Heart right ventricle (tissue), 16 donors: ENCODE measurements around the gene SLC4A2. TPM values are rescaled to one million over a fixed set of nuclear protein-coding genes. Genes with fewer than 3 reads are reported as not detected.
"Not testable (repeated sequence)": the region's sequence is repeated elsewhere in the genome, so short reads cannot be mapped to it uniquely, and the experiment has no call there.

Source experiments
- ATAC-seq, 8 donors: fragments of 200-7000 bp; cut with Tn5 transposase; one replicate each; pipeline ENCODE4 v1.9.1; 2020; ENCODE audit warnings: mild to moderate bottlenecking in 8 of 8, moderate library complexity in 8 of 8, moderate number of reproducible peaks in 1 of 8
- DNase-seq, 2 donors: peaks; one replicate each; pipeline ENCODE4 v3.0.0-alpha.2; 2020
- H3K27ac ChIP-seq, 10 donors: fragments of 200-600 bp; sonication (generic) in 2 of 10; one replicate each; pipeline versions ENCODE4 v1.5.0 to v1.8.0; 2020 to 2022; ENCODE audit warnings: mild to moderate bottlenecking in 3 of 10
- H3K27me3 ChIP-seq, 7 donors: fragments of 200-600 bp; one replicate each; pipeline ENCODE4 v1.8.0; 2021 to 2022; ENCODE audit warnings: mild to moderate bottlenecking in 2 of 7
- H3K36me3 ChIP-seq, 9 donors: fragments of 200-600 bp; sonication (generic) in 1 of 9; one replicate each; pipeline versions ENCODE4 v1.5.0 to v1.8.0; 2020 to 2022; ENCODE audit warnings: mild to moderate bottlenecking in 2 of 9
- H3K4me1 ChIP-seq, 9 donors: fragments of 200-600 bp; sonication (generic) in 1 of 9; one replicate each; pipeline versions ENCODE4 v1.5.0 to v1.8.0; 2020 to 2022; ENCODE audit warnings: mild to moderate bottlenecking in 4 of 9
- H3K4me3 ChIP-seq, 10 donors: fragments of 200-600 bp; sonication (generic) in 2 of 10; one replicate each; pipeline versions ENCODE4 v1.5.0 to v1.8.0; 2020 to 2022; ENCODE audit warnings: mild to moderate bottlenecking in 7 of 10, moderate library complexity in 2 of 10
- H3K9me3 ChIP-seq, 11 donors: fragments of 200-600 bp in 10 of 11; sonication (generic) in 2 of 11; one replicate each; pipeline versions ENCODE4 v1.5.0 to v1.8.0; 2013 to 2022; ENCODE audit warnings: mild to moderate bottlenecking in 2 of 11, control low read depth in 1 of 11, moderate library complexity in 1 of 11
- WGBS, 2 donors: extraction: QIAGEN DNeasy Blood & Tissue Kit; methylation state at CpG; one replicate each; pipeline ENCODE4 v1.1.7; 2013; ENCODE audit warnings: inconsistent platforms in 1 of 2; 5-methylcytosine and 5-hydroxymethylcytosine counted together
- intact Hi-C, 10 donors: fragments of 100-400 bp; cut with DNase I; formaldehyde crosslinking; loops; one replicate each; pipeline versions ENCODE4 v1.11.1 to v1.14.2; 2022
- polyA plus RNA-seq, 2 donors: library from polyadenylated mRNA; stranded (reverse); fragments of 200-250 nt; gene quantifications; one replicate each; pipeline ENCODE4 v1.2.3, GENCODE V29; 2013
- total RNA-seq, 10 donors: library from RNA; stranded (reverse); fragmentation: NEBNext Ultra II Directional in 3 of 10; extraction: Animal tissue kit (Norgen Biotek cat#: 25700) in 3 of 10; gene quantifications; one replicate each; pipeline versions ENCODE4 v1.2.1 to v1.2.4, GENCODE V29; 2021 to 2023
- TF ChIP-seq, protein P1 (sequence below), 9 donors: fragments of 200-600 bp; sonication (generic) in 2 of 9; IDR thresholded peaks; one replicate each; pipeline versions ENCODE4 v1.5.0 to v1.8.0; 2021 to 2022; ENCODE audit warnings: antibody characterized with exemption in 9 of 9, mild to moderate bottlenecking in 5 of 9, moderate library complexity in 1 of 9
- donor health status: Arrhythmogenic right ventricular cardiomyopathy.
- donor health status: ischemic (EF 13 %, LVEDD 7.1; RV severe dilation, severe dysfunction).
- donor health status: healthy with polysubstance abuse.
- donor health status: DM: no; HTN: yes; CAD: no.
- donor health status: DM: no; HTN: no; CAD: no.
- donor health status: ischemic (EF 25% LVEDD 6.9; RV normal size, moderate dysfunction).
- donor health status: ischemic (EF 25% LVEDD 5.7; RV mildly dilated, moderate dysfunction).
- donor health status: healthy.
- donor health status: DM: yes; HTN: yes; CAD: no.
- donor health status: Ischemic cardiomyopathy.
- donor health status: ischemic (EF 35%, LVEDD 5.7; RV mildly dilated, moderate dysfunction).
- donor health status: nonischemic (EF 11% LVEDD 7.7; RV severe dilation, severe dysfunction).
- donor health status: DM: yes; HTN: yes; CAD: no.
- donor health status: PGD.
- donor health status: ischemic (EF 29% LVEDD 5.4; RV normal size, mild dysfunction).
- donor health status: nonischemic (EF 23%, LVEDD 6.1; RV moderate dilation, normal function).

The SLC4A2 gene
- total and polyA plus RNA-seq, 12 donors: 36.0 to 109 (median 54.6) TPM

DNA sequence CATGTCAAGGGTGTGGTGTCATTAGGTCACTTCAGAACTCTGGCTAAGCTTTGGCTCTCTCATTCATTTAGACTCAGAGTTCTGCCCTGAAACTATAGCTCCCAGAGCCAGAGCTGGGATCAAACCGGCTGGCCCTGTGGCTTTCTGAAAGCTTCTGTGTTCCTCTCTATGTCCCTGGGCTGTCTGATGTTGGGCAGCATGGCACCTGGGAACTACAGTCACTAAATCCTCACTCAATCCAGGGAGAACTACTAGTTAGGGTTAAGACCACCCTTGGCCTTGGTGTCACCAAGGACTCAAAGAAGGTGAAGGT lies 48.3 kb upstream of the SLC4A2 start:
- DNase-seq: no peak
- Histone ChIP-seq H3K4me1 (peaks cover 10 to 86% (median 58%) of the 10 kb centered on the region in 9 donors), H3K36me3 (peaks cover 0 to 30% (median 0%) of the 10 kb centered on the region in 9 donors), H3K4me3 (no peak overlapping the region), H3K27me3 (peaks cover 0 to 19% (median 5%) of the 10 kb centered on the region in 7 donors), H3K27ac (peak overlapping the region in 2 of 10 donors; percentile 15 to 50), H3K9me3 (no peaks in the 10 kb centered on the region)
- no peak for ATAC-seq
- intact Hi-C loops: loop anchor here in 2 of 10 donors (10.0 kb wide), 2 partner anchors 46 to 116 kb away; no protein-coding TSS in a partner anchor
- TF ChIP-seq, protein P1, sequence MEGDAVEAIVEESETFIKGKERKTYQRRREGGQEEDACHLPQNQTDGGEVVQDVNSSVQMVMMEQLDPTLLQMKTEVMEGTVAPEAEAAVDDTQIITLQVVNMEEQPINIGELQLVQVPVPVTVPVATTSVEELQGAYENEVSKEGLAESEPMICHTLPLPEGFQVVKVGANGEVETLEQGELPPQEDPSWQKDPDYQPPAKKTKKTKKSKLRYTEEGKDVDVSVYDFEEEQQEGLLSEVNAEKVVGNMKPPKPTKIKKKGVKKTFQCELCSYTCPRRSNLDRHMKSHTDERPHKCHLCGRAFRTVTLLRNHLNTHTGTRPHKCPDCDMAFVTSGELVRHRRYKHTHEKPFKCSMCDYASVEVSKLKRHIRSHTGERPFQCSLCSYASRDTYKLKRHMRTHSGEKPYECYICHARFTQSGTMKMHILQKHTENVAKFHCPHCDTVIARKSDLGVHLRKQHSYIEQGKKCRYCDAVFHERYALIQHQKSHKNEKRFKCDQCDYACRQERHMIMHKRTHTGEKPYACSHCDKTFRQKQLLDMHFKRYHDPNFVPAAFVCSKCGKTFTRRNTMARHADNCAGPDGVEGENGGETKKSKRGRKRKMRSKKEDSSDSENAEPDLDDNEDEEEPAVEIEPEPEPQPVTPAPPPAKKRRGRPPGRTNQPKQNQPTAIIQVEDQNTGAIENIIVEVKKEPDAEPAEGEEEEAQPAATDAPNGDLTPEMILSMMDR (IDR thresholded peaks at IDR 0.05): no peak
- WGBS, 2 donors: 50 to 65% methylated on average over 1 of the region's 1 CpG

DNA sequence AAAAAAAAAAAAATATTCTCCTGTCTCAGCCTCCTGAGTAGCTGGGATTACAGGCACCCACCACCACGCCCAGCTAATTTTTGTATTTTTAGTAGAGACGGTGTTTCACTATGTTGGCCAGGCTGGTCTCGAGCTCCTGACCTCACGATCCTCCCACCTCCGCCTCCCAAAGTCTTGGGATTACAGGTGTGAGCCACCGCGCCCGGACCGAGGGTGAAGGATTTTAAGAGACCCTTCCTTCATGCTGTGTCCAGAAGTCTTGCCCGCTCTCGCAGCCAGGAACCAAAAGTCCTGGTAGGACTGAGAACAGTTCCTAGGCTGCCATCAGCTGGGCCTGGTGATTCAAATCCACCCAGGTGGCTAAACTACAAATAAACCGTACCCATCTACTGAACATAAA lies 47.8 kb upstream of the SLC4A2 start:
- 88 to 93% methylated on average over 12 of the region's 12 CpGs for WGBS, 2 donors
- Histone ChIP-seq H3K36me3 (peaks cover 0 to 24% (median 0%) of the 10 kb centered on the region in 9 donors), H3K4me1 (peaks cover 9 to 80% (median 53%) of the 10 kb centered on the region in 9 donors), H3K27me3 (peaks cover 0 to 19% (median 5%) of the 10 kb centered on the region in 7 donors), H3K27ac (peak overlapping the region in 1 of 10 donors; percentile 26)
- H3K9me3 ChIP-seq, DNase-seq, ATAC-seq, H3K4me3 ChIP-seq: not testable (repeated sequence)
- intact Hi-C loops: loop anchor here in 2 of 10 donors (10.0 kb wide), 2 partner anchors 47 to 117 kb away; no protein-coding TSS in a partner anchor

DNA sequence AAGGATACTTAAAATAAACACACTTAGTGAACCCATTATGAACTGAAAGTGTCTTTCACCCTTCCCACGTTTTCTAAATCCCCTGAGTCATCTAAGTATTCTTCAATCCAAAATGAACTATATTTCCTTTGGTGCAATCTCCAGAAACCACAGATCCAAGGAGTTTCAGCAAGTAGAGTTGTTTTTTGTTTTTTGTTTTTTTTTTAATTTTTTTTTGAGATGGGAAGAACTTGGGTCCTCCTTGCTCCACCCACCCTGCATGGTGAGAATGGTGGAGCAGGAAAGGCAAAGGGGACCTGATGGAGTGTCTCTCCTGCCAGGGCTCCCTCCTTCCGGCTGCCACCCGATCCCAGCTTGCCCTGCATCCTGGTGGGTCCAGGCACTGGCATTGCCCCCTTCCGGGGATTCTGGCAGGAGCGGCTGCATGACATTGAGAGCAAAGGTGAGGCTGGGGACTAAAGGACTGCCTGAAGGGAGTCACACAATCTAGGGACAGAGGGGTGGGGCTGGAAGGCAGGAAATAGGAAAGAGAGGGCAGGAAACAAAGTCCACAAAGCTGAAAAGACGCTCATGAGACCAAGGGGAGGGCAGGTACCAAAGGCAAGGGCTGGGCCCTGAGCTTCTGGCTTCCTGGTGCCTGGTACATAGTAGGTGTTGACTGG lies 47.2 kb upstream of the SLC4A2 start:
- Histone ChIP-seq H3K4me3 (no peak overlapping the region), H3K27ac (peak overlapping the region in 1 of 10 donors; percentile 26), H3K36me3 (peaks cover 0 to 23% (median 0%) of the 10 kb centered on the region in 9 donors), H3K4me1 (peaks cover 5 to 75% (median 47%) of the 10 kb centered on the region in 9 donors), H3K9me3 (no peaks in the 10 kb centered on the region), H3K27me3 (peaks cover 0 to 19% (median 8%) of the 10 kb centered on the region in 7 donors)
- ATAC-seq: no peak
- intact Hi-C loops: loop anchor here in 2 of 10 donors (10.0 kb wide), 2 partner anchors 47 to 117 kb away; no protein-coding TSS in a partner anchor
- TF ChIP-seq, protein P1 (IDR thresholded peaks at IDR 0.05): no peak
- 67 to 77% methylated on average over 6 of the region's 6 CpGs for WGBS, 2 donors
- DNase-seq: no peak

DNA sequence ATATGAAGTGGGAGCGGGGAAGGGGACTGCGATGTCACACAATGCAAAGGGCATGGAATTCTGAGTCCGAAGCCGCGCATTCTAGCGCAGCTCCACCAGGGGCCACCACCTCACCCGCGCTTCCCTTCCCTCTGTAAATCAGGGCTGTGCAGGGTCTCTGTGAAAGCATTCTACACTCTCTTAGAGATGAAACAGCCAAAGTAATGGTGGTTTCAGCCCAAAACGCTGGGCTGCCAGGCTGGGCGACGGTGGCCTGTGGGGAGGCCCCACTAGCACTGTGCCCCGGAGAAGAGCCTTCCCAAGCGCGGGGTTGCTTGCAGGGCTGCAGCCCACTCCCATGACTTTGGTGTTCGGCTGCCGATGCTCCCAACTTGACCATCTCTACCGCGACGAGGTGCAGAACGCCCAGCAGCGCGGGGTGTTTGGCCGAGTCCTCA lies 46.5 kb upstream of the SLC4A2 start:
- no peak for DNase-seq
- H3K9me3 ChIP-seq: no peaks in the 10 kb centered on the region
- WGBS, 2 donors: 38 to 40% methylated on average over 23 of the region's 23 CpGs
- H3K4me1 ChIP-seq: peaks cover 3 to 74% (median 43%) of the 10 kb centered on the region in 9 donors
- peak in 2 of 8 donors; percentile 8 to 15 for ATAC-seq
- H3K36me3 ChIP-seq: peaks cover 0 to 23% (median 0%) of the 10 kb centered on the region in 9 donors
- TF ChIP-seq, protein P1 (IDR thresholded peaks at IDR 0.05): peak in 8 of 9 donors; percentile 25 to 56 (median 44)
- peaks cover 0 to 26% (median 16%) of the 10 kb centered on the region in 7 donors for H3K27me3 ChIP-seq
- intact Hi-C loops: loop anchor here in 2 of 10 donors (1.0 to 10.0 kb wide), 3 partner anchors 48 to 118 kb away; no protein-coding TSS in a partner anchor
- peak overlapping the region in 1 of 10 donors; percentile 20 for H3K27ac ChIP-seq
- peak overlapping the region in 6 of 10 donors; percentile 11 to 46 (median 30) for H3K4me3 ChIP-seq
